Esophagus squamous epithelium (tissue), 4 donors: ENCODE measurements around the gene DCC.

Source experiments
- POLR2A ChIP-seq, 4 donors: fragments of 450-650 bp; IDR thresholded peaks; one replicate each; pipeline ENCODE4 v1.6.1; 2017; ENCODE audit warnings: antibody characterized with exemption in 4 of 4, mild to moderate bottlenecking in 4 of 4, moderate library complexity in 3 of 4
- TF ChIP-seq, protein P1 (sequence below), 6 experiments: fragments of 450-650 bp in 4 of 6; fragments of 200-600 bp in 2 of 6; sonication (generic) in 2 of 6; IDR thresholded peaks; one replicate each; pipeline ENCODE4 v1.5.1; 2016 to 2019; ENCODE audit warnings: antibody characterized with exemption in 6 of 6, mild to moderate bottlenecking in 4 of 6, moderate library complexity in 4 of 6

DNA sequence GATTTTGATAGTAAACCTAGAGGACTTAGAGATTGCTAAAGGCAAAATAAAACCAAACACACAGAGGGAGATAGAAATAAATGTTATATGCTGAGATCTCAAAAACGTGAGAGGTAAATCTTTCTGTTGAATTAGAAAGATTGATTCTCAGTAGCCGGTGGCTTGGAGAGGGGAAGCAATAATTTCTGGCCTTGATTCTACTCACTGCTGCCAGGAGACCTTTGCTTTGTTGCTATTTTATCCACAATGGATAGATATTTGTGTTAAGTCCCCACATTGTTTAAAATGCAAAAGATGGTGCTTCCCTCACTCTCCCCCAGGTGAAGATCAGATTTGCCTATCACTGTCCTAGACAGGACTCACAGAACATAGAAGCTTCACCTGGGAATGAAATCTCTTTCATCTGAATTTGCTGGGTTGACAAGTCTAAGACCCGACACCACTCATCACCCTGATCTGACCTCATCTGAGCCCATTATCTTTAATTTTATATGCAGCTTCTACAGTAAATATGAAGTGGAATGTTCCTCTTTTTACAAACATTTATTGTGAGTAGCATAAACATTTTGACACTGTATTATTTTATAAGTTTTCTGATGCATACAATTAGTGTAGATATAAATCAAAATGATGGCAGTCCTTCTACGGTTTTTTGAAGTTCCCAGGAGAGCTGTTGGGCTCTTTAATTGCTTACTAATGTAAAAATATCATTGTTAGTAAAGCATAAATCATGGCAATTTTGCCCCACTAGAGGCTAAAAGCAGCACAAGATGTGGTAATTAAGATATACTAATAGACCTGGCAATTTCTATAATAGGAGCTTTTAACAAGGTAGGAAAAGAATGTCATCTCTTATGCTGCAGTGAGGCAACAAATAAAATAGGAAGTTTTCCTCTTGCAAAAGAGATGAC lies 149.7 kb downstream of the DCC start:
- TF ChIP-seq, protein P1, sequence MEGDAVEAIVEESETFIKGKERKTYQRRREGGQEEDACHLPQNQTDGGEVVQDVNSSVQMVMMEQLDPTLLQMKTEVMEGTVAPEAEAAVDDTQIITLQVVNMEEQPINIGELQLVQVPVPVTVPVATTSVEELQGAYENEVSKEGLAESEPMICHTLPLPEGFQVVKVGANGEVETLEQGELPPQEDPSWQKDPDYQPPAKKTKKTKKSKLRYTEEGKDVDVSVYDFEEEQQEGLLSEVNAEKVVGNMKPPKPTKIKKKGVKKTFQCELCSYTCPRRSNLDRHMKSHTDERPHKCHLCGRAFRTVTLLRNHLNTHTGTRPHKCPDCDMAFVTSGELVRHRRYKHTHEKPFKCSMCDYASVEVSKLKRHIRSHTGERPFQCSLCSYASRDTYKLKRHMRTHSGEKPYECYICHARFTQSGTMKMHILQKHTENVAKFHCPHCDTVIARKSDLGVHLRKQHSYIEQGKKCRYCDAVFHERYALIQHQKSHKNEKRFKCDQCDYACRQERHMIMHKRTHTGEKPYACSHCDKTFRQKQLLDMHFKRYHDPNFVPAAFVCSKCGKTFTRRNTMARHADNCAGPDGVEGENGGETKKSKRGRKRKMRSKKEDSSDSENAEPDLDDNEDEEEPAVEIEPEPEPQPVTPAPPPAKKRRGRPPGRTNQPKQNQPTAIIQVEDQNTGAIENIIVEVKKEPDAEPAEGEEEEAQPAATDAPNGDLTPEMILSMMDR (IDR thresholded peaks at IDR 0.05), result no peak
- TF ChIP-seq POLR2A (IDR thresholded peaks at IDR 0.05), result no peak
